ENCODE data around the gene PTPRG.

DNA sequence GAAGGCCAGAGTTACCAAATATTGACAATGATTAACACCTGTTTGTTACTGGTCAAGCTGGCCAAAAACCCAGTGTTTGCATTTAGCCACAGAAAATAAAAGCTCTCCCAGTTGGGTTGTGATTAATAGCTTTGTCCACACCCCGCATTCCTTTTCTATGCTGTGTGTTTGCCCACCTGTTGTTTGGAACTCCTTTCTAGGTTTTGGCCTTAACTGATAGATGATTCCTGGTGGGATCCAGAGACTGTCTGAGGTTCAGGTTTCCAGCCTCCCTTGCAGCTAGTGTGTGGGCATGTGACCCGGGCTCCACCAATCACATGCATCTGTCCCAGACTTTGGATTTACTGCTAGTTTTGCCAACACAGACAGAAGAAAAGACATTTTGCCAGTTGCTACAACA, 83.8 kb downstream of the PTPRG start:
- no peak for TF ChIP-seq CTCF (conservative IDR thresholded peaks at IDR 0.05)
- no peak for TF ChIP-seq ZFX (IDR thresholded peaks at IDR 0.05)
